LNCAP (cell line): ENCODE results near the gene PDE11A.

ENCODE experiments used
- CTCF ChIP-seq: fragments of 450-650 bp; IDR thresholded peaks from 2 replicates; pipeline ENCODE4 v1.5.1; 2017; ENCODE audit warnings: mild to moderate bottlenecking

The PDE11A gene

GRCh38 chr2:178110681-178111080 is 38.1 kb upstream of the PDE11A start:
- no peak for TF ChIP-seq CTCF

GRCh38 chr2:178109813-178110212 is 37.2 kb upstream of the PDE11A start:
- TF ChIP-seq CTCF, result peak; percentile 56

- TF ChIP-seq CTCF, result no peak
Measured at GRCh38 chr2:178108176-178108575, 35.6 kb upstream of the PDE11A start.

- no peak for TF ChIP-seq CTCF
Measured at GRCh38 chr2:178106053-178106452, 33.5 kb upstream of the PDE11A start.

GRCh38 chr2:178105566-178105965 is 33.0 kb upstream of the PDE11A start:
- no peak for TF ChIP-seq CTCF

- TF ChIP-seq CTCF, result no peak
Measured at GRCh38 chr2:178101321-178102079, 28.9 kb upstream of the PDE11A start.

GRCh38 chr2:178093471-178093870 is 20.9 kb upstream of the PDE11A start:
- no peak for TF ChIP-seq CTCF

- TF ChIP-seq CTCF, result no peak
Measured at GRCh38 chr2:178088774-178089270, 16.2 kb upstream of the PDE11A start.
